Neural cell (in vitro differentiated cells): ENCODE data around the gene RAB9A.

ENCODE experiments used
- POLR2AphosphoS5 ChIP-seq: IDR thresholded peaks from 2 replicates; pipeline ENCODE4 v1.6.1; 2012
- TAF1 ChIP-seq: IDR thresholded peaks from 2 replicates; pipeline ENCODE4 v1.6.1; 2012; ENCODE audit warnings: low read depth
- TF ChIP-seq, protein P1 (sequence below): fragments of 450-650 bp; IDR thresholded peaks from 2 replicates; pipeline ENCODE4 v1.5.1; 2014; ENCODE audit warnings: antibody characterized with exemption, mild to moderate bottlenecking, moderate library complexity; ENCODE audit not compliant: poor library complexity, severe bottlenecking

DNA sequence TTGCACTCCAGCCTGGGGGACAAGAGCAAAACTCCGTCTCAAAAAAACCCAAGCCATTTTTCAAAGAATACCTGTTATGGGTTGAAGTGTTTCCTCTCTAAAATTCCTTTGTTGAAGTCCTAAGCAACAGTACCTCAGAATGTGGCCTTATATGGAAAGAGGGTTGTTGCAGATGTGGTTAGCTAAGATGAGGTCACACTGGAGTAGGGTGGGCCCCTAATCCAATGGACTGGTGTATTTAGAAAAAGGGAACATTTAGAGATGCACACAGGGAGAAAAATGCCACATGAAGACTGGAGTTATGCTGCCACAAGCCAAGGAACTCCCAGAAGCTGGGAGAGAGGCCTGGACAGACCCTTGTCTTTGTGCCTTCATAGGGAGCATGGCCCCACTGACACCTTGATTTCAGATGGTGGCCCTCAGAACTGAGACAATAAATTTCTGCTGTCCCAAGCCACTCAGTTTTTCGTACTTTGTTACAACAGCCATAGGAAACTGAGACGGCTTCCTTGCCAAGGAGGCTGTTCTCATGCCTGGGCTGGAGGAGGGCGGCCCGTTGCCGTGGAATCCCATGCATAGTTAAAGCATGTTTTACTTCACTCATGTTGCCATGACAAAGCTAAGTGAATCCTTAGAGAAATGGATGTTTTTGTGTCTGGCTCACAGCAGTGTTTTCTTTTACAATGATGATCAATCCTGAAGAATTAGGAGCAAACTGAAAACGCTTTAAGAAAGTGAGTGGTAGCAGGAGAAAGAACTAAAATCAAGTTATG lies 29.0 kb downstream of the RAB9A start:
- TF ChIP-seq, protein P1, sequence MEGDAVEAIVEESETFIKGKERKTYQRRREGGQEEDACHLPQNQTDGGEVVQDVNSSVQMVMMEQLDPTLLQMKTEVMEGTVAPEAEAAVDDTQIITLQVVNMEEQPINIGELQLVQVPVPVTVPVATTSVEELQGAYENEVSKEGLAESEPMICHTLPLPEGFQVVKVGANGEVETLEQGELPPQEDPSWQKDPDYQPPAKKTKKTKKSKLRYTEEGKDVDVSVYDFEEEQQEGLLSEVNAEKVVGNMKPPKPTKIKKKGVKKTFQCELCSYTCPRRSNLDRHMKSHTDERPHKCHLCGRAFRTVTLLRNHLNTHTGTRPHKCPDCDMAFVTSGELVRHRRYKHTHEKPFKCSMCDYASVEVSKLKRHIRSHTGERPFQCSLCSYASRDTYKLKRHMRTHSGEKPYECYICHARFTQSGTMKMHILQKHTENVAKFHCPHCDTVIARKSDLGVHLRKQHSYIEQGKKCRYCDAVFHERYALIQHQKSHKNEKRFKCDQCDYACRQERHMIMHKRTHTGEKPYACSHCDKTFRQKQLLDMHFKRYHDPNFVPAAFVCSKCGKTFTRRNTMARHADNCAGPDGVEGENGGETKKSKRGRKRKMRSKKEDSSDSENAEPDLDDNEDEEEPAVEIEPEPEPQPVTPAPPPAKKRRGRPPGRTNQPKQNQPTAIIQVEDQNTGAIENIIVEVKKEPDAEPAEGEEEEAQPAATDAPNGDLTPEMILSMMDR, result no peak
- TF ChIP-seq POLR2AphosphoS5 (no peak), TAF1 (no peak)
